Calu3 (cell line): Measurements from ENCODE around the gene RANBP17. TPM values are rescaled to one million over a fixed set of nuclear protein-coding genes. Genes with fewer than 3 reads are reported as not detected.

Experiments used
- BruUV-seq: library from RNA; stranded (reverse); fragments of 400-500 nt; replicated peaks from 2 replicates; lab custom pipeline; 2021; lab: Mats Ljungman, UMichigan
- CTCF ChIA-PET: fragments of 300-600 bp; sonication (Branson Sonifier 250); formaldehyde crosslinking; loops from one replicate; lab custom pipeline; 2022; ENCODE audit warnings: antibody characterized with exemption; lab: Charles Lee
- DNase-seq: peaks from one replicate; pipeline ENCODE4 v3.0.0; 2022
- H3K27ac Mint-ChIP-seq: one replicate; pipeline ENCODE4 v1.8.0; 2022; ENCODE audit warnings: mixed read lengths; ENCODE audit not compliant: unreplicated experiment
- H3K27me3 Mint-ChIP-seq: one replicate; pipeline ENCODE4 v1.8.0; 2022; ENCODE audit warnings: mixed read lengths; ENCODE audit not compliant: unreplicated experiment
- H3K36me3 Mint-ChIP-seq: one replicate; pipeline ENCODE4 v1.8.0; 2022; ENCODE audit warnings: mild to moderate bottlenecking, moderate library complexity, mixed read lengths; ENCODE audit not compliant: insufficient read depth, unreplicated experiment
- H3K4me1 Mint-ChIP-seq: one replicate; pipeline ENCODE4 v1.8.0; 2022; ENCODE audit warnings: mild to moderate bottlenecking, low read depth, mixed read lengths; ENCODE audit not compliant: unreplicated experiment
- H3K4me3 Mint-ChIP-seq: one replicate; pipeline ENCODE4 v1.8.0; 2022; ENCODE audit warnings: mild to moderate bottlenecking, low read depth, moderate library complexity, mixed read lengths; ENCODE audit not compliant: unreplicated experiment
- H3K9me3 Mint-ChIP-seq: one replicate; pipeline ENCODE4 v1.8.0; 2022; ENCODE audit warnings: low read depth, mixed read lengths; ENCODE audit not compliant: unreplicated experiment
- CTCF ChIP-seq: fragments of 200-600 bp; IDR thresholded peaks from one replicate; pipeline ENCODE4 v1.8.0; 2022; ENCODE audit warnings: antibody characterized with exemption; ENCODE audit not compliant: unreplicated experiment
- intact Hi-C: fragments of 100-400 bp; cut with micrococcal nuclease; formaldehyde crosslinking; loops from one replicate; pipeline ENCODE4 v1.10.0; 2022; ENCODE audit not compliant: unreplicated experiment
- total RNA-seq: library from RNA; stranded (reverse); gene quantifications from 2 replicates; pipeline ENCODE4 v1.2.3, GENCODE V29; 2022

The RANBP17 gene
- total RNA-seq, 1 experiment from 2014 or later, result 117 TPM

GRCh38 chr5:170985486-170985885, 123.7 kb downstream of the RANBP17 start:
- Mint-ChIP-seq H3K4me3 (no peak overlapping the region), H3K36me3 (no peaks in the 10 kb centered on the region), H3K27me3 (no peaks in the 10 kb centered on the region), H3K27ac (no peak overlapping the region), H3K9me3 (no peaks in the 10 kb centered on the region), H3K4me1 (no peaks in the 10 kb centered on the region)
- intact Hi-C loops, result loop anchor here (5.0 kb wide), 1 partner anchor 352 kb away; no protein-coding TSS in a partner anchor
- BruUV-seq, result no TSS peak
- no peak for TF ChIP-seq CTCF
- DNase-seq, result no peak
- CTCF ChIA-PET, result no interaction called here

- Mint-ChIP-seq H3K27me3 (no peaks in the 10 kb centered on the region), H3K4me3 (no peak overlapping the region), H3K27ac (no peak overlapping the region), H3K4me1 (no peaks in the 10 kb centered on the region), H3K36me3 (no peaks in the 10 kb centered on the region), H3K9me3 (no peaks in the 10 kb centered on the region)
- CTCF ChIA-PET, result no interaction called here
- no peak for DNase-seq
- BruUV-seq, result no TSS peak
- intact Hi-C loops, result loop anchor here (5.0 kb wide), 1 partner anchor 351 kb away; no protein-coding TSS in a partner anchor
- no peak for TF ChIP-seq CTCF
These were observed 124.8 kb downstream of the RANBP17 start for GRCh38 chr5:170986598-170986997.

- DNase-seq, result no peak
- BruUV-seq, result no TSS peak
- CTCF ChIA-PET, result no interaction called here
- intact Hi-C loops, result loop anchor here (5.0 kb wide), 1 partner anchor 169 kb away; no protein-coding TSS in a partner anchor
- no peak for TF ChIP-seq CTCF
- Mint-ChIP-seq H3K4me3 (no peak overlapping the region), H3K36me3 (peaks cover 4% of the 10 kb centered on the region), H3K27ac (no peak overlapping the region), H3K9me3 (no peaks in the 10 kb centered on the region), H3K27me3 (no peaks in the 10 kb centered on the region), H3K4me1 (no peaks in the 10 kb centered on the region)
These were observed 131.7 kb downstream of the RANBP17 start for GRCh38 chr5:170993476-170993875.

- H3K9me3 Mint-ChIP-seq, result no peaks in the 10 kb centered on the region
- DNase-seq, result no peak
- H3K27ac Mint-ChIP-seq, result no peak overlapping the region
- no TSS peak for BruUV-seq
- TF ChIP-seq CTCF, result no peak
- no peaks in the 10 kb centered on the region for H3K36me3 Mint-ChIP-seq
- no peak overlapping the region for H3K4me3 Mint-ChIP-seq
- intact Hi-C loops, result no loop called here
- H3K4me1 Mint-ChIP-seq, result no peaks in the 10 kb centered on the region
- H3K27me3 Mint-ChIP-seq, result no peaks in the 10 kb centered on the region
- CTCF ChIA-PET, result no interaction called here
These were observed 148.3 kb downstream of the RANBP17 start for GRCh38 chr5:171010086-171010485.
